ENCODE data around the gene COL18A1.

- no peak for TF ChIP-seq SRF (IDR thresholded peaks at IDR 0.05; ENCODE audit: low read depth, low read length)
- TF ChIP-seq, protein P1, sequence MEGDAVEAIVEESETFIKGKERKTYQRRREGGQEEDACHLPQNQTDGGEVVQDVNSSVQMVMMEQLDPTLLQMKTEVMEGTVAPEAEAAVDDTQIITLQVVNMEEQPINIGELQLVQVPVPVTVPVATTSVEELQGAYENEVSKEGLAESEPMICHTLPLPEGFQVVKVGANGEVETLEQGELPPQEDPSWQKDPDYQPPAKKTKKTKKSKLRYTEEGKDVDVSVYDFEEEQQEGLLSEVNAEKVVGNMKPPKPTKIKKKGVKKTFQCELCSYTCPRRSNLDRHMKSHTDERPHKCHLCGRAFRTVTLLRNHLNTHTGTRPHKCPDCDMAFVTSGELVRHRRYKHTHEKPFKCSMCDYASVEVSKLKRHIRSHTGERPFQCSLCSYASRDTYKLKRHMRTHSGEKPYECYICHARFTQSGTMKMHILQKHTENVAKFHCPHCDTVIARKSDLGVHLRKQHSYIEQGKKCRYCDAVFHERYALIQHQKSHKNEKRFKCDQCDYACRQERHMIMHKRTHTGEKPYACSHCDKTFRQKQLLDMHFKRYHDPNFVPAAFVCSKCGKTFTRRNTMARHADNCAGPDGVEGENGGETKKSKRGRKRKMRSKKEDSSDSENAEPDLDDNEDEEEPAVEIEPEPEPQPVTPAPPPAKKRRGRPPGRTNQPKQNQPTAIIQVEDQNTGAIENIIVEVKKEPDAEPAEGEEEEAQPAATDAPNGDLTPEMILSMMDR (IDR thresholded peaks at IDR 0.05; ENCODE audit: control extremely low read depth in 1 of 3, insufficient read depth in 1 of 3, low read depth in 1 of 3, low read length in 3 of 3) = no peak
- no peak for TF ChIP-seq HDAC6 (IDR thresholded peaks at IDR 0.05; ENCODE audit: low read depth, low read length)
Observed at GRCh38 chr21:45516671-45517151, 111.7 kb downstream of the COL18A1 start.

All from H1 (cell line).